ENCODE data around the gene BPIFB2. TPM values are rescaled to one million over a fixed set of nuclear protein-coding genes. Genes with fewer than 3 reads are reported as not detected.

The BPIFB2 gene
- total and polyA plus RNA-seq, 7 donors, result not detected

DNA sequence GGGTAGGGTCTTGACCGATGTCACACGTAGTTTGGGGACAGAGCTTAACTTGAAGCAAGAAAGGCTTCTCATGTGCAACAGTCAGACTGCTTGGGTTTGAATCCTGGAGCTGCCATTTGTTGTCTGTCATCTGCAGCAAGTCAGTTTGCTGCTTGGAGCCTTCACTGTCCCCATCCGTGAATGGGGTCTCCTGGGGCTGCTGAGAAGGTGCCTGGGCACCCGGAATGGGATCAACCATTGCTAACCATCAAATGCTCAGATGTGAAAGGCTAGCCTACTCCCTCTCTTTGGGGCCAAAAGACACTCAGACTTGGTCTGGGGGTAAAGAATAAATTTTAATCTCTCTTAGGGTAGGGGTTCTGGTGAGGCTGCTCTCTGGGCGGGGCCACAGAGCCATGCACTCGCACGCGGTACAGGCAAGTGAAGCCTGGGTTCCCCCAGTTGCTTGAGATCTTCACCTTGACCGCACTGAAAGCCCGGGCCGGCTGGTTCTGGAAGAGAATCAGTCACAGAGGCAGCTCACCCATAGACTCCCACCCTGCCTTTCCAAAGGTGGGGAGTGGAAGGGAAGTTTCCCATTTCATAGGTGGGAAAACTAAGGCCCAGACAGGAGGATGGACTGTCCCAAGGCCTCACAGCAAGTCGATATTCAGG is 23.9 kb upstream of the BPIFB2 start:
- Histone ChIP-seq H3K36me3 (ENCODE audit: insufficient read depth in 1 of 2, low read depth in 1 of 2) (no peaks in the 10 kb centered on the region), H3K9me3 (no peaks in the 10 kb centered on the region), H3K27ac (no peak overlapping the region), H3K4me1 (no peaks in the 10 kb centered on the region), H3K4me3 (no peak overlapping the region), H3K27me3 (ENCODE audit: insufficient read depth in 3 of 3, low read length in 2 of 3) (no peaks in the 10 kb centered on the region)
- no peak for ATAC-seq
- TF ChIP-seq, protein P1, sequence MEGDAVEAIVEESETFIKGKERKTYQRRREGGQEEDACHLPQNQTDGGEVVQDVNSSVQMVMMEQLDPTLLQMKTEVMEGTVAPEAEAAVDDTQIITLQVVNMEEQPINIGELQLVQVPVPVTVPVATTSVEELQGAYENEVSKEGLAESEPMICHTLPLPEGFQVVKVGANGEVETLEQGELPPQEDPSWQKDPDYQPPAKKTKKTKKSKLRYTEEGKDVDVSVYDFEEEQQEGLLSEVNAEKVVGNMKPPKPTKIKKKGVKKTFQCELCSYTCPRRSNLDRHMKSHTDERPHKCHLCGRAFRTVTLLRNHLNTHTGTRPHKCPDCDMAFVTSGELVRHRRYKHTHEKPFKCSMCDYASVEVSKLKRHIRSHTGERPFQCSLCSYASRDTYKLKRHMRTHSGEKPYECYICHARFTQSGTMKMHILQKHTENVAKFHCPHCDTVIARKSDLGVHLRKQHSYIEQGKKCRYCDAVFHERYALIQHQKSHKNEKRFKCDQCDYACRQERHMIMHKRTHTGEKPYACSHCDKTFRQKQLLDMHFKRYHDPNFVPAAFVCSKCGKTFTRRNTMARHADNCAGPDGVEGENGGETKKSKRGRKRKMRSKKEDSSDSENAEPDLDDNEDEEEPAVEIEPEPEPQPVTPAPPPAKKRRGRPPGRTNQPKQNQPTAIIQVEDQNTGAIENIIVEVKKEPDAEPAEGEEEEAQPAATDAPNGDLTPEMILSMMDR (IDR thresholded peaks at IDR 0.05), result no peak
- intact Hi-C loops (cut with DNase I), result no loop called here
- WGBS, 3 donors, result 82 to 85% (median 82%) methylated on average over 12 of the region's 12 CpGs
- no peak for DNase-seq

DNA sequence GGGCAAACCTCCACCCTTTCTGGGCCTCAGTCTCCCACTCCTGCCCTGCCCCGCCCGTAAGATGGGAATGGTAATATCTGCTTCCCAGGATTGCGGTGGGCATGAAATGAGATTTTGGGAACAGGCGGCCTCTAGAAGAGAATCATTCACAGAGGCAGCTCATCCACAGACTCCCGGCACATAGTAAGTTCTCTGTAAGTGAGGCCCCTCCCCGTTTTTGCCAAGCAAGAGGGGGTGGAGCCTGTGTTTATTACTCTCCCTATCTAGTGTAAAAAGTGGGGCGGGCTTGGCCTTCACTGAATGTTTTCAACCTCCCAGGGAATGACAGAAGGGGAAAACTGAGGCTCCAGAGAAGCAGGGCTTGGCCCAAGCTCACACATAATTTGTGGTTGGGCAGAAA is 23.3 kb upstream of the BPIFB2 start:
- no peak for DNase-seq
- 69 to 77% (median 76%) methylated on average over 7 of the region's 7 CpGs for WGBS, 3 donors
- Histone ChIP-seq H3K27me3 (ENCODE audit: insufficient read depth in 3 of 3, low read length in 2 of 3) (no peaks in the 10 kb centered on the region), H3K27ac (no peak overlapping the region), H3K4me3 (no peak overlapping the region), H3K36me3 (ENCODE audit: insufficient read depth in 1 of 2, low read depth in 1 of 2) (no peaks in the 10 kb centered on the region), H3K9me3 (no peaks in the 10 kb centered on the region), H3K4me1 (no peaks in the 10 kb centered on the region)
- no peak for ATAC-seq
- TF ChIP-seq, protein P1 (IDR thresholded peaks at IDR 0.05), result no peak
- intact Hi-C loops (cut with DNase I), result no loop called here

DNA sequence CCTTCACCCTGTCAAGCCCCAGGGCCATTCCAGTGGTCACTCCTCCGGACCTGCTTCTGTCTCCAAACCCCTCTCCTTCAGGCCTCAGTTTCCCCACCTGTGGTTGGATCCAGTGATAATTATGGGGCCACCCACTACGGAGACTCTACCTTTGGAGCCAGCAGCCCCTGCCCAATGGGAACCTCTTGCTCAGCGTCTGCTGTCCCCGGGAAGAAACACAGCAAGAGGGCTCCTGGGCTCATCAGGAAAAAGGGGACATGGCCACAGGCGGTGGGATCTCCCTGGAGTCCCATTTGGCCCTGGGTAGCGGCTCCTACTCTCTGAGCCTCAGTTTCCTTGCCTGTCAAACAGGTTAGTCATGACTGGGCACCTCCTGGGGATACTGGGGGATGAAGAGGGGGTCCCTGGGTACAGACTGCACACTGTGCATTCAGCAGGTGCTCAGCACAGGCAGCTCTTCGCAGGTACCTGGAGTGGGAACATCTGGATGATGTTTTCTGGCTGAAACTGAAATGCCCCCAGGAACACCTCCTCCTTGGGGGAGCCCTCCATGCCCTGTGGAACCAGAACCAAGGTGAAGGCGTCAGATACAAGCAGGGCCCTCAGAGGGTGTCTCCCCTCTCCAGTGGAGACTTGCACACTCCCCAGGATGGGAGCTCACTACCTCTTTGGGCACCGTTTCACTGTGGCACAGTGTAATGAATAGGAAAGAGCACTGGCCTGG is 22.7 kb upstream of the BPIFB2 start:
- TF ChIP-seq, protein P1 (IDR thresholded peaks at IDR 0.05), result no peak
- 81 to 82% (median 81%) methylated on average over 8 to 9 of the region's 9 CpGs for WGBS, 3 donors
- Histone ChIP-seq H3K4me3 (no peak overlapping the region), H3K27me3 (ENCODE audit: insufficient read depth in 3 of 3, low read length in 2 of 3) (no peaks in the 10 kb centered on the region), H3K36me3 (ENCODE audit: insufficient read depth in 1 of 2, low read depth in 1 of 2) (no peaks in the 10 kb centered on the region), H3K4me1 (no peaks in the 10 kb centered on the region), H3K27ac (no peak overlapping the region), H3K9me3 (no peaks in the 10 kb centered on the region)
- no peak for ATAC-seq
- DNase-seq, result no peak
- intact Hi-C loops (cut with DNase I), result no loop called here

DNA sequence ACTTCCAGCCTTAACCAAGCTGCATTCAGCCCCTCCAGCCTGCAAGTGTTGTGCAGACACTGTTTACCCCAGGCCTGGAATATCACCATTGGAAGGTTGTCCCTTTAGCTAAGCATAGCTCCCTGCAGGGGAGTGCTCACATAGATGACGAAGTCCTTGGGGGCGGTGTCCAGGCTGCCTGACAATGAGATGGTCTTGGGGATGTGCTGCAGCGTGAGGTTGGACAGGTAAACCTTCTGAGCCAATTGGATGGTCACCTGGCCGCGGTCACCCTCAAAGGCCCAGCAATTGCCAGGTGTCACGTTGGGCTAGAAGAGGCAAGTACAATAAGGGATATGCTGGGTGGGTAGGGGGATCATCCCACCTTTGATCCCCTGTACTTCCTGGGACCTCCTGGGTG is 21.9 kb upstream of the BPIFB2 start:
- Histone ChIP-seq H3K36me3 (ENCODE audit: insufficient read depth in 1 of 2, low read depth in 1 of 2) (no peaks in the 10 kb centered on the region), H3K4me3 (no peak overlapping the region), H3K4me1 (no peaks in the 10 kb centered on the region), H3K27me3 (ENCODE audit: insufficient read depth in 3 of 3, low read length in 2 of 3) (no peaks in the 10 kb centered on the region), H3K9me3 (no peaks in the 10 kb centered on the region), H3K27ac (no peak overlapping the region)
- TF ChIP-seq, protein P1 (IDR thresholded peaks at IDR 0.05), result no peak
- DNase-seq (no peak), ATAC-seq (no peak)
- WGBS, 3 donors, result 83 to 86% (median 84%) methylated on average over 6 of the region's 6 CpGs
- intact Hi-C loops (cut with DNase I), result no loop called here
